Neural progenitor cell (in vitro differentiated cells): ENCODE measurements around the gene POU6F2. TPM values are rescaled to one million over a fixed set of nuclear protein-coding genes. Genes with fewer than 3 reads are reported as not detected.

Experiments used
- DNase-seq: peaks from one replicate; pipeline ENCODE4 v3.0.0-alpha.2; 2016; ENCODE audit warnings: low spot score
- H2AFZ ChIP-seq: fragments of 200-600 bp; sonication (generic); replicated peaks from 2 replicates; pipeline ENCODE4 v1.6.1; 2016; ENCODE audit warnings: antibody characterized with exemption
- H3F3A ChIP-seq: fragments of 200-600 bp; sonication (generic); 2 replicates; pipeline ENCODE4 v1.6.1; 2016; ENCODE audit warnings: antibody characterized with exemption, low read depth
- H3K27ac ChIP-seq: fragments of 200-600 bp; sonication (generic); 2 replicates; pipeline ENCODE4 v1.5.1; 2016; ENCODE audit warnings: mild to moderate bottlenecking
- H3K27me3 ChIP-seq: fragments of 200-600 bp; sonication (generic); 2 replicates; pipeline ENCODE4 v1.6.1; 2016; ENCODE audit warnings: mild to moderate bottlenecking, moderate library complexity
- H3K36me3 ChIP-seq: fragments of 200-600 bp; sonication (generic); 2 replicates; pipeline ENCODE4 v1.5.1; 2016
- H3K4me1 ChIP-seq: fragments of 200-600 bp; sonication (generic); 2 replicates; pipeline ENCODE4 v1.6.1; 2016; ENCODE audit warnings: mixed run types
- H3K4me2 ChIP-seq: fragments of 200-600 bp; sonication (generic); 2 replicates; pipeline ENCODE4 v1.6.1; 2016
- H3K4me3 ChIP-seq: fragments of 200-600 bp; sonication (generic); 2 replicates; pipeline ENCODE4 v1.5.1; 2016
- H3K79me2 ChIP-seq: fragments of 200-600 bp; sonication (generic); 2 replicates; pipeline ENCODE4 v1.6.1; 2016; ENCODE audit warnings: low read depth
- H3K9ac ChIP-seq: fragments of 200-600 bp; sonication (generic); 2 replicates; pipeline ENCODE4 v1.6.1; 2016
- H3K9me3 ChIP-seq: fragments of 200-600 bp; sonication (generic); 2 replicates; pipeline ENCODE4 v1.5.1; 2016; ENCODE audit warnings: low read depth
- H4K20me1 ChIP-seq: fragments of 200-600 bp; sonication (generic); 2 replicates; pipeline ENCODE4 v1.6.1; 2016; ENCODE audit warnings: low read depth
- H3K27ac Mint-ChIP-seq: 3 replicates; pipeline ENCODE4 v1.8.0; 2021; ENCODE audit warnings: mixed read lengths
- H3K27me3 Mint-ChIP-seq: 2 replicates; pipeline ENCODE4 v1.8.0; 2022; ENCODE audit warnings: low read depth, mild to moderate bottlenecking, inconsistent platforms, moderate library complexity, mixed read lengths; ENCODE audit not compliant: insufficient read depth
- H3K36me3 Mint-ChIP-seq: 3 replicates; pipeline ENCODE4 v1.8.0; 2021; ENCODE audit warnings: mixed read lengths
- H3K4me1 Mint-ChIP-seq: 3 replicates; pipeline ENCODE4 v1.8.0; 2021; ENCODE audit warnings: mixed read lengths
- H3K4me3 Mint-ChIP-seq: 3 replicates; pipeline ENCODE4 v1.8.0; 2021; ENCODE audit warnings: mild to moderate bottlenecking, moderate library complexity, mixed read lengths
- H3K9me3 Mint-ChIP-seq: 3 replicates; pipeline ENCODE4 v1.8.0; 2020; ENCODE audit warnings: mixed read lengths
- EZH2 ChIP-seq: fragments of 200-600 bp; sonication (generic); IDR thresholded peaks from 2 replicates; pipeline ENCODE4 v1.6.1; 2017; ENCODE audit warnings: antibody characterized with exemption, mild to moderate bottlenecking, moderate library complexity
- EZH2phosphoT487 ChIP-seq: fragments of 200-600 bp; sonication (generic); IDR thresholded peaks from 2 replicates; pipeline ENCODE4 v1.6.1; 2017; ENCODE audit warnings: antibody characterized with exemption
- total RNA-seq: library from RNA; depleted of rRNA; stranded (reverse); fragments of >200 nt; gene quantifications from 2 replicates; pipeline ENCODE4 v1.2.3, GENCODE V29; 2015; ENCODE audit warnings: low replicate concordance
- TF ChIP-seq, protein P1 (sequence below): fragments of 200-600 bp; sonication (generic); IDR thresholded peaks from 2 replicates; pipeline ENCODE4 v1.5.1; 2017; ENCODE audit warnings: antibody characterized with exemption, mild to moderate bottlenecking

Gene POU6F2
- total RNA-seq, 1 donor from 2014 or later: 3.4 TPM

DNA sequence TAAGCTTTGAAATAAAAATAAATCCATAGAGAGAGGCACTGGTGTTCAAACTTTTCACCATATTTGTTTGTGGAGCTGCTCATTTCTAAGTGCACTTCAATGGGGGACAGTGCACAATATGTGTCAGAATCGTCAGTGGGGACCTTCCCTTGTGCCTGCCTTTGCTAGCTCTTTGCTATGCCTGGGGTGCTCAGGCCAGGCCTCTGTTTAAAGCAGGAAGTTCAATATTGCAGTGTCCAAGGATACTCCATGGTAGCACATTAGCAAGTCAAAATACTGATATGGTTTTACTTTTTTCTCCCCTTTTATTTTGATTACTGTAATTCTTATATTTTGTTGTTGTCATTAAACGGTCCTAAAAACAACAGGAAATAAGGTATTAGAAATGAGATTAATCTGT lies 113.4 kb downstream of the POU6F2 start:
- H3K36me3 ChIP-seq: no peaks in the 10 kb centered on the region
- H4K20me1 ChIP-seq: no peaks in the 10 kb centered on the region
- H3K27me3 Mint-ChIP-seq: no peaks in the 10 kb centered on the region
- H3K4me3 ChIP-seq: no peak overlapping the region
- H3K27ac ChIP-seq: no peak overlapping the region
- H3K4me2 ChIP-seq: no peak overlapping the region
- H3K9me3 Mint-ChIP-seq: no peaks in the 10 kb centered on the region
- no peaks in the 10 kb centered on the region for H3K9me3 ChIP-seq
- no peak for DNase-seq
- peaks cover 53% of the 10 kb centered on the region for H3K4me1 Mint-ChIP-seq
- H3K36me3 Mint-ChIP-seq: no peaks in the 10 kb centered on the region
- peaks cover 29% of the 10 kb centered on the region for H3F3A ChIP-seq
- H3K27ac Mint-ChIP-seq: no peak overlapping the region
- H3K4me3 Mint-ChIP-seq: no peak overlapping the region
- H2AFZ ChIP-seq: no peak overlapping the region
- no peak overlapping the region for H3K9ac ChIP-seq
- H3K4me1 ChIP-seq: peaks cover 55% of the 10 kb centered on the region
- TF ChIP-seq EZH2phosphoT487: no peak
- TF ChIP-seq, protein P1, sequence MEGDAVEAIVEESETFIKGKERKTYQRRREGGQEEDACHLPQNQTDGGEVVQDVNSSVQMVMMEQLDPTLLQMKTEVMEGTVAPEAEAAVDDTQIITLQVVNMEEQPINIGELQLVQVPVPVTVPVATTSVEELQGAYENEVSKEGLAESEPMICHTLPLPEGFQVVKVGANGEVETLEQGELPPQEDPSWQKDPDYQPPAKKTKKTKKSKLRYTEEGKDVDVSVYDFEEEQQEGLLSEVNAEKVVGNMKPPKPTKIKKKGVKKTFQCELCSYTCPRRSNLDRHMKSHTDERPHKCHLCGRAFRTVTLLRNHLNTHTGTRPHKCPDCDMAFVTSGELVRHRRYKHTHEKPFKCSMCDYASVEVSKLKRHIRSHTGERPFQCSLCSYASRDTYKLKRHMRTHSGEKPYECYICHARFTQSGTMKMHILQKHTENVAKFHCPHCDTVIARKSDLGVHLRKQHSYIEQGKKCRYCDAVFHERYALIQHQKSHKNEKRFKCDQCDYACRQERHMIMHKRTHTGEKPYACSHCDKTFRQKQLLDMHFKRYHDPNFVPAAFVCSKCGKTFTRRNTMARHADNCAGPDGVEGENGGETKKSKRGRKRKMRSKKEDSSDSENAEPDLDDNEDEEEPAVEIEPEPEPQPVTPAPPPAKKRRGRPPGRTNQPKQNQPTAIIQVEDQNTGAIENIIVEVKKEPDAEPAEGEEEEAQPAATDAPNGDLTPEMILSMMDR: no peak
- no peaks in the 10 kb centered on the region for H3K79me2 ChIP-seq
- H3K27me3 ChIP-seq: no peaks in the 10 kb centered on the region

- H3K9ac ChIP-seq: no peak overlapping the region
- H3K27me3 ChIP-seq: no peaks in the 10 kb centered on the region
- peaks cover 47% of the 10 kb centered on the region for H3K4me1 Mint-ChIP-seq
- H3K27ac ChIP-seq: no peak overlapping the region
- no peaks in the 10 kb centered on the region for H3K27me3 Mint-ChIP-seq
- no peaks in the 10 kb centered on the region for H3K9me3 ChIP-seq
- no peaks in the 10 kb centered on the region for H3K9me3 Mint-ChIP-seq
- H3K4me3 ChIP-seq: no peak overlapping the region
- no peak overlapping the region for H2AFZ ChIP-seq
- no peaks in the 10 kb centered on the region for H3K36me3 Mint-ChIP-seq
- H3K4me1 ChIP-seq: peaks cover 50% of the 10 kb centered on the region
- H4K20me1 ChIP-seq: no peaks in the 10 kb centered on the region
- peaks cover 25% of the 10 kb centered on the region for H3F3A ChIP-seq
- TF ChIP-seq, protein P1: no peak
- no peak for TF ChIP-seq EZH2phosphoT487
- H3K4me2 ChIP-seq: no peak overlapping the region
- no peaks in the 10 kb centered on the region for H3K36me3 ChIP-seq
- H3K27ac Mint-ChIP-seq: no peak overlapping the region
- H3K79me2 ChIP-seq: no peaks in the 10 kb centered on the region
- H3K4me3 Mint-ChIP-seq: no peak overlapping the region
- no peak for DNase-seq
Measured at GRCh38 chr7:39091774-39092173, 114.1 kb downstream of the POU6F2 start.

GRCh38 chr7:39094731-39095130 lies 117.0 kb downstream of the POU6F2 start:
- Histone ChIP-seq H3K4me1 (peaks cover 21% of the 10 kb centered on the region), H3K79me2 (no peaks in the 10 kb centered on the region), H3K4me3 (no peak overlapping the region), H3K9me3 (no peaks in the 10 kb centered on the region), H3K27me3 (no peaks in the 10 kb centered on the region), H3F3A (peaks cover 5% of the 10 kb centered on the region), H2AFZ (no peak overlapping the region), H3K4me2 (no peak overlapping the region), H3K27ac (no peak overlapping the region), H3K36me3 (no peaks in the 10 kb centered on the region), H3K9ac (no peak overlapping the region), H4K20me1 (no peaks in the 10 kb centered on the region)
- H3K36me3 Mint-ChIP-seq: no peaks in the 10 kb centered on the region
- peaks cover 21% of the 10 kb centered on the region for H3K4me1 Mint-ChIP-seq
- no peak overlapping the region for H3K4me3 Mint-ChIP-seq
- no peaks in the 10 kb centered on the region for H3K27me3 Mint-ChIP-seq
- TF ChIP-seq EZH2: no peak
- TF ChIP-seq, protein P1: no peak
- H3K27ac Mint-ChIP-seq: no peak overlapping the region
- H3K9me3 Mint-ChIP-seq: no peaks in the 10 kb centered on the region
- DNase-seq: no peak
